ENCODE data around the gene CASP3. TPM values are rescaled to one million over a fixed set of nuclear protein-coding genes. Genes with fewer than 3 reads are reported as not detected.
A peak's percentile ranks its signal among the peaks of the same experiment; 100 is the strongest.

Gene CASP3
- 35.2 TPM for polyA plus RNA-seq (2012; ENCODE audit: low read depth, missing spikeins)

DNA sequence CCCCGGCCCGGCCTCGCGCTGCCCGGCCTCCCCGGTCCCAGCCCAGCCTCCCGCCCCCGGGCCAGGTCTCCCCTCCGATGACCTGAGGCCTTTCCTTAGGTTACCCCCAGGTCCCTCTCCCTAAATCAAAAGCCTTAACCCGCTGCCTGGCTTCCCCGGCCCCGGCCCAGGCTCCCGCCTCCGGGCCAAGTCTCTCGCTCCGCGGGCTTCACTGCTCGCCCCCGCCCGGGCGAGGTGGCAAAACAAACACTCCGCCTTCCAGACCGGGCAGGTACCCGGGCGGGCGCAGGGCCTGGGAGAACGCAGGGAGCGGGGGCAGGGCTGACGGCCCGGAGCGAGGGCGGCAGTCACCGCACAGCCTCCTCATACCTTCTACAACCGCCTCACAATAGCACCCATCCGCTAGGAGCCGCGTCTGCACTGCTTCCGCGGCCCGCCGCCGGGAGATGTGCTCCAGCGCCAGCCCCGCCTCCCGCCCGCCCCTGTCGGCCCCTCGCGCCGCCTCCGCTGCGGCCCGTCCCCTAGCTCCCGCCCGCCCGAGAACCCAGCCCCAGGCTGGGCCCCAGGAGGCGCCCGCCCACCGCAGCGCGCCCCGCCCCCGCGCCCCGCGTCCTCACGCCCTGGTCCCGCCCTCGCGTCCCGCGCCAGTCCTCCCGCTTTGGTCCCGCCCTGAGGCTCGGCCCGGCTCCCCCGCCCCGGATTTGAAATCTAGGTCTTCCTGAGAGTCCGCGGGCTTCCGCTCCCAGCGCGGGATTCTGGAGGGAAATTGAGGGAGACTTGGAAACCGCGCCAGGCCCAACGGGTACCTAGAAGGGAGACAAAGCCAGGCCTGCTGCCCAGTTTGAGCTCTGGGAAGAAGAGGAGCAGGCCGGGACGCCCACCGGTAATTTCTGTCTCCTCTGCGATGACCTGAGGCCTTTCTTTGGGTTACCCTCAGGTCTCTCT, at the start of gene CASP3, which contains the start of gene PRIMPOL:
TSS of gene CASP3 (minus strand) at position 422 of the 945 bp plus-strand sequence. CDS start 10,994 bp downstream, outside the sequence.
TSS of gene PRIMPOL (plus strand) at position 713 of the 945 bp plus-strand sequence. CDS start 7,403 bp downstream, outside the sequence.
- DNase-seq (ENCODE audit: insufficient read length, low spot score) (peak; percentile 71), FAIRE-seq (peak; percentile 91)
- TF ChIP-seq POU2F2 (IDR thresholded peaks at IDR 0.05; ENCODE audit: low read depth, low read length) (peak; percentile 69; the same call in 1 of the 2 replicates), TAF1 (IDR thresholded peaks at IDR 0.05; ENCODE audit: low read depth, low read length) (peak; percentile 94), POLR2A (IDR thresholded peaks at IDR 0.05; ENCODE audit: low read depth, low read length) (peak; percentile 96), POLR2AphosphoS5 (IDR thresholded peaks at IDR 0.05; ENCODE audit: low read depth, low read length) (peak; percentile 91), SPI1 (IDR thresholded peaks at IDR 0.05; ENCODE audit: low read depth, low read length) (no peak)

DNA sequence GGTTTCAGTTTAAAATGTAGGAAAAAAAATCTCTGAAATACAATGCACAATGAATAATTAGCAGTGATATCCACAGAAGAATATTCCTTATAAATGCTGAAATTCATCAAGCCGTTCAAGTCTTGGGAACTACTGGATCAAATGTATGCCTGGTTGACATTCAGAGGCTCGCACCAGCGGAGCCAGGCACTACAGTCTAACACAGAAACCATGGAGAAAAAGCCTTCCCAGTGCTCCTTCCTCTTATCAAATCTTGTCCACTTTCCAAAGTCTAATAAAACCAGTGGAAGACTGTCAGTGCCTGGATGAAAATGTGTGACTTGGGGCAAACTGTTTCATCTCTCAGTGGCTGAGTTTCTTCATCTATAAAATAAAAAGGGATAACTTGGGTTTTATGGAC, 48.7 kb upstream of the CASP3 start:
- TF ChIP-seq TAF1 (IDR thresholded peaks at IDR 0.05; ENCODE audit: low read depth, low read length) = no peak
- no peak for TF ChIP-seq PAX5 (IDR thresholded peaks at IDR 0.05; ENCODE audit: insufficient read depth, low read length, severe bottlenecking)
- TF ChIP-seq SPI1 (IDR thresholded peaks at IDR 0.05; ENCODE audit: low read depth, low read length) = no peak
- no peak for TF ChIP-seq POLR2A (IDR thresholded peaks at IDR 0.05; ENCODE audit: low read depth, low read length)
- no peak for TF ChIP-seq POLR2AphosphoS5 (IDR thresholded peaks at IDR 0.05; ENCODE audit: low read depth, low read length)
- no peak for TF ChIP-seq POU2F2 (IDR thresholded peaks at IDR 0.05; ENCODE audit: low read depth, low read length)
- no peak for DNase-seq (ENCODE audit: insufficient read length, low spot score)
- FAIRE-seq = no peak

DNA sequence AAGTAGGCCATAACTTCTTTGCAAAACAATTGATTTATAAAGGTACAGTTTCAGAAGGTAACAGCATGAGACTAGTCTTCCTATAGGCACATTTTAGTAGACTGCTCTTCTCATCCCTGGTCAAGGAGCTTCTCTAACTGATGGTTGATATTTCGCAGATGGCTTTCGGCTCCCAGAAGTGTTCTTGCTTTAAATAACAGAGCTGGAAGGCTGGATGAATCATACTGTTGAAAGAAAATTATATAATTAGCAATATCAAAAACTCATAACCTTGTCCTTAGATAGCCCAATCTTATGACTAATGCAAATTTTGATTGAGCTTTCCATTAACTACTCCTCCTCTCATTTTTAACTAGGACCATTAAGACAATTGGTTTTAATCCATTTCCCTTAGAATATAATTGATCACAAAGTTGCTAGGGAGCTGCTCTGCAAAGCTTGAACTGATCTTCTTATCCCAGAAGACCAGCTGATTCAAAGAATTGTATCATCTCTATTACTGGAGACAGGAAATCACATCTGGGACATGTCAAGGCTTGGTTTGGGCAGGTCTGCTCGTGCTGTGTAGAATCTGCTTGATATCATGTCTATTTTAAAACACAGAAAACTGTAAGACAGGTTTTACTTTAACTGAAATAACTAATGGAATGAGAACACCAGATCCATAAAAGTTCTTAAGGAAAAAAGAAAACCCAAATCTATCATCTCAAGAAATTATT, 46.1 kb upstream of the CASP3 start:
- FAIRE-seq (no peak), DNase-seq (ENCODE audit: insufficient read length, low spot score) (no peak)
- no peak for TF ChIP-seq SPI1 (IDR thresholded peaks at IDR 0.05; ENCODE audit: low read depth, low read length)

DNA sequence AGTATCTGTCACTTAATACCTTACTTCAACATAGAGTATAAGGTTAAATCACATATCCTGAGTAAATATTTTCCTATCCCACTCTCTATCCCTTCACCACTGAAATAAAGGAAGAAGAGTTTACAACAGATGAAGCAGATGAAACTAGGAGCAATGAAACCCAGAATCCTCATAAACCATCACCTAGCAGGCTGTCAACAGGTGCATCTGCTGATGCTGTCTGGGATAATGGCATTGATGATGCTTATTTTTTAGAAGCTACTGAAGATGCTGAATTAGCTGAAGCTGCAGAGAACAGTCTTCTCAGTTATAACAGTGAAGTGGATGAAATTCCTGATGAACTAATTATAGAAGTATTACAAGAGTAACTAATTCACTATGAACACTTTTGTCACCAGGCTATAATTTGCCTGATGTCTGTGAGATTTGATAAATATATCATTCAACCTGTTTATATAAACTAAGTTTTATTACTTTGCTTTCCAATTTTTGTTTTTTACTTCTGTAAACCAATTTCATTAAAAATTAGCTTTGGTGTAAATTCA, 45.2 kb upstream of the CASP3 start:
- no peak for DNase-seq (ENCODE audit: insufficient read length, low spot score)
- peak; percentile 13 for FAIRE-seq
- TF ChIP-seq PAX5 (IDR thresholded peaks at IDR 0.05; ENCODE audit: insufficient read depth, low read length, severe bottlenecking) = no peak
- no peak for TF ChIP-seq POU2F2 (IDR thresholded peaks at IDR 0.05; ENCODE audit: low read depth, low read length)
- no peak for TF ChIP-seq TAF1 (IDR thresholded peaks at IDR 0.05; ENCODE audit: low read depth, low read length)
- TF ChIP-seq POLR2A (IDR thresholded peaks at IDR 0.05; ENCODE audit: low read depth, low read length) = no peak
- TF ChIP-seq POLR2AphosphoS5 (IDR thresholded peaks at IDR 0.05; ENCODE audit: low read depth, low read length) = no peak
- no peak for TF ChIP-seq SPI1 (IDR thresholded peaks at IDR 0.05; ENCODE audit: low read depth, low read length)

DNA sequence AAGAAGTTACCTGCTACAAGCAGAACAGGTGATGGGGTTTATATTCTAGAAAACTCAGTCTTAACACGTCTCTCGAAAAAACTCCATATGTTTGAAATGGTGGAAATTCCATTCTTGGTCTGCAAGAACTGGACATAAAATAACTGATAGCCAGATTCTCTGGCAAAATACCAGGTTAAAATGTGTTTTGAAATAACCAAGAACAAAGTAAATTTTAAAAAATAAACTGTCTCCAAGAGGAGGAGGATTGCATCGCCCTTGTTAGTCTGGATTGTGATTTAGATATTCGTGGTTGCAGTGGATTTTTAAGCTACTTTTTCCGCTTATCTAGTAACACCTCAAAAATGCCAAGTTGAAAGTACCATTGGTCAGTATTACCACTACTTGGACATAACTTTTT, 43.8 kb upstream of the CASP3 start:
- DNase-seq (ENCODE audit: insufficient read length, low spot score) (no peak), FAIRE-seq (no peak)
- no peak for TF ChIP-seq POU2F2 (IDR thresholded peaks at IDR 0.05; ENCODE audit: low read depth, low read length)
- TF ChIP-seq POLR2AphosphoS5 (IDR thresholded peaks at IDR 0.05; ENCODE audit: low read depth, low read length) = no peak
- TF ChIP-seq PAX5 (IDR thresholded peaks at IDR 0.05; ENCODE audit: insufficient read depth, low read length, severe bottlenecking) = no peak
- TF ChIP-seq TAF1 (IDR thresholded peaks at IDR 0.05; ENCODE audit: low read depth, low read length) = no peak
- TF ChIP-seq POLR2A (IDR thresholded peaks at IDR 0.05; ENCODE audit: low read depth, low read length) = no peak
- no peak for TF ChIP-seq SPI1 (IDR thresholded peaks at IDR 0.05; ENCODE audit: low read depth, low read length)

DNA sequence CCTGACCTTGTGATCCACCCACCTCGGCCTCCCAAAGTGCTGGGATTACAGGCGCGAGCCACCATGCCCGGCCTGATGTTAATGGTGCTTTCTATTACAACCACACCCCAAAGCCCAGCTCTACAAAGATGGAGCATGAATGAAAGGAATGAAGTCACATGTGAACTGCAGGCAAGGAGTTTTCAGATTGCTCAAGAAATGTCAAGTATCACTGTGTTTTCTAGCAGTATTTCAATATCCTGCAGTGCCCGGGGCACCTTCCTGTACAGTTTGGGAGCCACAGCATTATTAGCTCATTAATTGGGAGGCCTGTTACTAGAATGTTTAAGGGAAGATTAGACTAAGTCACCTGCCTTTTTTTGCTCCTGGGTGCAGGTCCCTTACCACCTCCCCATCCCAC, 40.4 kb upstream of the CASP3 start:
- TF ChIP-seq SPI1 (IDR thresholded peaks at IDR 0.05; ENCODE audit: low read depth, low read length) (no peak), POLR2A (IDR thresholded peaks at IDR 0.05; ENCODE audit: low read depth, low read length) (no peak)
- no peak for FAIRE-seq
- DNase-seq (ENCODE audit: insufficient read length, low spot score) = no peak

DNA sequence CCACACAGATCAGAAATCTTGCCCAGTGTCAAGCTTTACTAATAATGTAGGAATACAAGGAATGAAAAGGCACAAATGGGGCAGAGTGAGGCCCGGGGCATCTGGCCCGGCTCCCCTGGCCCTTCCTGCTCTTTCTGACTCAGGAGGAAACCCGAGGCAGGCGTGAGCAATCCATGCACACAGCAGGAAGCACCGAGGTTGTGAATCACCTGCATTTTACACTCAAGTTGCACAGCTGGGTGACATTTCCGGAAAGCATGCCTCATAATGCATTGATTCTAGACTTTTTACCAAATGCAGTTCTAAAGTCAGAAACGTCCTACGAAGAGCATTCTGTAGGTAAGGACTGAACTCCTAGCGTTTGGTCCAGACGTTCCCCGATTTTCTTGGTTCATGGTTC, 39.2 kb upstream of the CASP3 start:
- no peak for FAIRE-seq
- TF ChIP-seq SPI1 (IDR thresholded peaks at IDR 0.05; ENCODE audit: low read depth, low read length) = no peak
- no peak for TF ChIP-seq POLR2A (IDR thresholded peaks at IDR 0.05; ENCODE audit: low read depth, low read length)
- no peak for TF ChIP-seq POU2F2 (IDR thresholded peaks at IDR 0.05; ENCODE audit: low read depth, low read length)
- no peak for TF ChIP-seq PAX5 (IDR thresholded peaks at IDR 0.05; ENCODE audit: insufficient read depth, low read length, severe bottlenecking)
- no peak for DNase-seq (ENCODE audit: insufficient read length, low spot score)

DNA sequence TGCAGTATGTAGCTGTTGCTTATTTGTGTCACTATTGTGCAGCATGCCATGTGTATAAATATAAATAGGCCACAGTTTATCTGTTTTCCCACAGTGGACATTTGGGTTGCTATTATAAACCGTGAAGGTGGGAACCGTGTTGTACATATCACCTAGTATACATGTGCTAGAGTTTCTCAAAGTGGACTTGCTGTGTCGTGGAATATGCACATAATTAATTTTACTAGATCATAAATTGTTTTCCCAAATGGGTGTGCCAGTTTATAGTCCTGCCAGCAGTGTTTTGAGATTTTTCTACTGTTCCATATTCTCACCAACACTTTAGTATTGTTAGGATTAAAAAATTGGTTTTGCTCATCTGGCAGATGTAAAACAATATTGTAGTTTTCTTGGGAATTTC, 38.8 kb upstream of the CASP3 start:
- FAIRE-seq (no peak), DNase-seq (ENCODE audit: insufficient read length, low spot score) (no peak)
- TF ChIP-seq SPI1 (IDR thresholded peaks at IDR 0.05; ENCODE audit: low read depth, low read length) (no peak), POLR2AphosphoS5 (IDR thresholded peaks at IDR 0.05; ENCODE audit: low read depth, low read length) (no peak), PAX5 (IDR thresholded peaks at IDR 0.05; ENCODE audit: insufficient read depth, low read length, severe bottlenecking) (no peak), POLR2A (IDR thresholded peaks at IDR 0.05; ENCODE audit: low read depth, low read length) (no peak), TAF1 (IDR thresholded peaks at IDR 0.05; ENCODE audit: low read depth, low read length) (no peak), POU2F2 (IDR thresholded peaks at IDR 0.05; ENCODE audit: low read depth, low read length) (no peak)

DNA sequence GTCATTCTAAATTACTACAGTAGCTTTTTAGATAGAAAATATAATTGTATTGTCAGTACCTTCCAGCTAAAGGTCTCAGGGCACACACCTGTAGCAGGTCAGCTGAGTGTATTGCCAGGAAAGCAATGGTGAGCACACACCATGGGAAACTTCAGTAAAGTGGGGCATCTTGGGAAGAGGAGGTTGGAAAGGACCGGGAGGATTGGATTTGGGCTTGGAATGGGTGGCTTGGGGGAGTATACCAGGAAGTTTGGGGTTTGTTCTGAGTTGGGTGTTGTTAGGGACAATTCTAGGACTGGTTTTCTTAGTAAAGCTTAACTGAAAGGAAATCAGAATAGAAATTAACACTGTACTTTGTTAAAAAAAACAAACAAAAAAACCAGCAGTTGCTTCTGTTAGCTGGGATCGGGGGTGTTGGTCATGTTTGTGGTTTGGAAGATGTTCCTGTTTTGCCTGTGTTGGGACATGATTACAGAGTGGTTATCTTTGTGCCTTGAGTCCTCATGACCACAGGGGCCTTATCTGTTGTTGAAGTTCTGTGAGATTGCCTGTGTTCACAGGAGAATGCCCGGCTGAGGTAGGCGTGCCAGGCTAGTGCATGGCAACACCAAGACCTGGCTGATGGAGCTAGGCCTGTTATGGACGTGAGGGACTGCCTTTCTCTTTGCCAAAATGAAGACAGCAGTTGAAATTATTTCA, 35.4 kb upstream of the CASP3 start:
- FAIRE-seq = no peak

More for the DNA sequence above, 35.4 kb upstream of the CASP3 start:
- TF ChIP-seq POU2F2 (IDR thresholded peaks at IDR 0.05; ENCODE audit: low read depth, low read length) = no peak
- no peak for TF ChIP-seq PAX5 (IDR thresholded peaks at IDR 0.05; ENCODE audit: insufficient read depth, low read length, severe bottlenecking)
- TF ChIP-seq TAF1 (IDR thresholded peaks at IDR 0.05; ENCODE audit: low read depth, low read length) = no peak
- no peak for TF ChIP-seq POLR2A (IDR thresholded peaks at IDR 0.05; ENCODE audit: low read depth, low read length)
- no peak for TF ChIP-seq POLR2AphosphoS5 (IDR thresholded peaks at IDR 0.05; ENCODE audit: low read depth, low read length)
- no peak for TF ChIP-seq SPI1 (IDR thresholded peaks at IDR 0.05; ENCODE audit: low read depth, low read length)
- DNase-seq (ENCODE audit: insufficient read length, low spot score) = no peak

All from GM12891 (cell line).